Glutamatergic neuron (in vitro differentiated cells): ENCODE data around the gene PTPRN2. TPM values are rescaled to one million over a fixed set of nuclear protein-coding genes. Genes with fewer than 3 reads are reported as not detected.

ENCODE experiments used
- DNase-seq: peaks from one replicate; pipeline ENCODE4 v3.0.0; 2022
- H3K27ac Mint-ChIP-seq: one replicate; pipeline ENCODE4 v1.8.0; 2020; ENCODE audit warnings: mild to moderate bottlenecking, mixed read lengths, inconsistent platforms; ENCODE audit not compliant: unreplicated experiment
- H3K27me3 Mint-ChIP-seq: one replicate; pipeline ENCODE4 v1.8.0; 2020; ENCODE audit warnings: mild to moderate bottlenecking, moderate library complexity, mixed read lengths, inconsistent platforms; ENCODE audit not compliant: unreplicated experiment
- H3K36me3 Mint-ChIP-seq: one replicate; pipeline ENCODE4 v1.8.0; 2020; ENCODE audit warnings: mild to moderate bottlenecking, mixed read lengths, inconsistent platforms; ENCODE audit not compliant: unreplicated experiment
- H3K4me1 Mint-ChIP-seq: one replicate; pipeline ENCODE4 v1.8.0; 2020; ENCODE audit warnings: mild to moderate bottlenecking, low read depth, mixed read lengths, inconsistent platforms; ENCODE audit not compliant: unreplicated experiment
- H3K4me3 Mint-ChIP-seq: one replicate; pipeline ENCODE4 v1.8.0; 2020; ENCODE audit warnings: mild to moderate bottlenecking, mixed read lengths, inconsistent platforms; ENCODE audit not compliant: unreplicated experiment
- H3K9me3 Mint-ChIP-seq: one replicate; pipeline ENCODE4 v1.8.0; 2020; ENCODE audit warnings: mild to moderate bottlenecking, moderate library complexity, mixed read lengths, inconsistent platforms; ENCODE audit not compliant: unreplicated experiment
- total RNA-seq: library from RNA; stranded (reverse); fragmentation: NEBNext Ultra II Directional; extraction: Animal tissue kit (Norgen Biotek cat#: 25700); gene quantifications from one replicate; pipeline ENCODE4 v1.2.1, GENCODE V29; 2021; ENCODE audit not compliant: unreplicated experiment
- TF ChIP-seq, protein P1 (sequence below): fragments of 200-600 bp; sonication (generic); IDR thresholded peaks from one replicate; pipeline ENCODE4 v1.5.0; 2021; ENCODE audit not compliant: partially characterized antibody, unreplicated experiment

Gene PTPRN2
- total RNA-seq, 1 donor from 2014 or later = 49.0 TPM

DNA sequence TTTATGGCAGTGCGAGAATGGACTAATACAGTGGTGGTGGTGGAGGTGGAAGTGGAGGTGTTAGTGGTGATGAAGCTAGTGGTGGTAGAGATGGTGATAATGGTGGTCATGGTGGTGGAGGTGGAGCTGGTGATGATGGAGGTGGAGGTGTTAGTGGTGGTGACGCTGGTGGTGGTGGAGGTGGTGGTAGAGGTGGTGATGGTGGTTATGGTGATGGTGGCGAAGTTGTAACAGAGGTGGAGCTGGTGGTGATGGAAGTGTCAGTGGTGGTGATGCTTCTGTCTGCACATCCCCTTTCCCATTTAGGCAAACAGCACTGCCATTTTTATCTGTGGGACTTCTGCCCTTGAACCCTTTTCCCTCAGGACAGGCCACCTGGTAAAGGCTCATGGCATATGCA, 7.4 kb upstream of the PTPRN2 start:
- Mint-ChIP-seq H3K4me1 (no peaks in the 10 kb centered on the region), H3K36me3 (no peaks in the 10 kb centered on the region), H3K9me3 (peaks cover 2% of the 10 kb centered on the region), H3K27ac (no peak overlapping the region), H3K27me3 (peaks cover 10% of the 10 kb centered on the region), H3K4me3 (no peak overlapping the region)
- no peak for DNase-seq
- TF ChIP-seq, protein P1, sequence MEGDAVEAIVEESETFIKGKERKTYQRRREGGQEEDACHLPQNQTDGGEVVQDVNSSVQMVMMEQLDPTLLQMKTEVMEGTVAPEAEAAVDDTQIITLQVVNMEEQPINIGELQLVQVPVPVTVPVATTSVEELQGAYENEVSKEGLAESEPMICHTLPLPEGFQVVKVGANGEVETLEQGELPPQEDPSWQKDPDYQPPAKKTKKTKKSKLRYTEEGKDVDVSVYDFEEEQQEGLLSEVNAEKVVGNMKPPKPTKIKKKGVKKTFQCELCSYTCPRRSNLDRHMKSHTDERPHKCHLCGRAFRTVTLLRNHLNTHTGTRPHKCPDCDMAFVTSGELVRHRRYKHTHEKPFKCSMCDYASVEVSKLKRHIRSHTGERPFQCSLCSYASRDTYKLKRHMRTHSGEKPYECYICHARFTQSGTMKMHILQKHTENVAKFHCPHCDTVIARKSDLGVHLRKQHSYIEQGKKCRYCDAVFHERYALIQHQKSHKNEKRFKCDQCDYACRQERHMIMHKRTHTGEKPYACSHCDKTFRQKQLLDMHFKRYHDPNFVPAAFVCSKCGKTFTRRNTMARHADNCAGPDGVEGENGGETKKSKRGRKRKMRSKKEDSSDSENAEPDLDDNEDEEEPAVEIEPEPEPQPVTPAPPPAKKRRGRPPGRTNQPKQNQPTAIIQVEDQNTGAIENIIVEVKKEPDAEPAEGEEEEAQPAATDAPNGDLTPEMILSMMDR = no peak

DNA sequence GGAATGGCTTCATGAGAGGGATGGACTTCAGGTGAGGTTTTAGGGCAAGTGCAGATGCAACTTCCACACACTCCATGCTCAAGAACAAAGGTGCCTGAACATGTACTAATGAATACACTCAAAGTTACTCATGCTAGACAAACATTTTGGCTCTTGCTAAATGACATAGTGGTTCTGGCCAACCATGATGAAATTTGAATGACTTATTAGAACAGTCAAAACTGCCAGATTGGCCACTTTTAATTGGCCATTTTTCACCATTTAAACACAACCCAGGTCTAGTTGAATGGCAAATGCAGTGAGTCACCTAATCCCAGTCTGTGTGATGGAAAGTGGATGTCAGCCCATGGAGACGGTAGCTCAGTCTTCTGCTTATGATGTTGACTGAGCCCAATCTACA, 4.9 kb upstream of the PTPRN2 start:
- no peak for DNase-seq
- H3K9me3 Mint-ChIP-seq = peaks cover 2% of the 10 kb centered on the region

DNA sequence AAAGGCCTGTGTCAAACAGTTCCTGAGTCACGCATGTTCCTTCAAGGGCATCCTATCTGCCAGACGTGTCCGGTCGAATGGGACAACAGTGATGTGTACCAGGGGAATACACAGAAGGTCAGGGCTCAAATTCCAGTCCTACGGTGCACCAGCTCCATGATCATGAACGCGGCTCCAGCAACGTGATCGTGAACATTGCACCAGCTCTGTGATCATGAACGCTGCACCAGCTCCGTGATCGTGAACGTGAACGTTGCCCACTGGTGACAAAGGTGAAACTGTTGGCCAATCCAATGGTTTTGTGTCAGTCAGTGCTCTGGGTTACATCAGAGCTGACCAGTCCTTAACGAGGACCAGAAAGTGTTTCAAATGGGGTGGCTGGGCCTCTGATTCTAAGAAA, 4.3 kb upstream of the PTPRN2 start:
- H3K27ac Mint-ChIP-seq = no peak overlapping the region
- DNase-seq = no peak
- no peaks in the 10 kb centered on the region for H3K36me3 Mint-ChIP-seq
- TF ChIP-seq, protein P1 = no peak
- H3K27me3 Mint-ChIP-seq = peaks cover 19% of the 10 kb centered on the region
- H3K4me3 Mint-ChIP-seq = no peak overlapping the region
- no peaks in the 10 kb centered on the region for H3K4me1 Mint-ChIP-seq
- peaks cover 2% of the 10 kb centered on the region for H3K9me3 Mint-ChIP-seq

More for the DNA sequence above, 4.9 kb upstream of the PTPRN2 start:
- TF ChIP-seq, protein P1 = no peak
- no peak overlapping the region for H3K27ac Mint-ChIP-seq
- H3K27me3 Mint-ChIP-seq = peaks cover 19% of the 10 kb centered on the region
- H3K4me3 Mint-ChIP-seq = no peak overlapping the region
- H3K36me3 Mint-ChIP-seq = no peaks in the 10 kb centered on the region
- H3K4me1 Mint-ChIP-seq = no peaks in the 10 kb centered on the region

DNA sequence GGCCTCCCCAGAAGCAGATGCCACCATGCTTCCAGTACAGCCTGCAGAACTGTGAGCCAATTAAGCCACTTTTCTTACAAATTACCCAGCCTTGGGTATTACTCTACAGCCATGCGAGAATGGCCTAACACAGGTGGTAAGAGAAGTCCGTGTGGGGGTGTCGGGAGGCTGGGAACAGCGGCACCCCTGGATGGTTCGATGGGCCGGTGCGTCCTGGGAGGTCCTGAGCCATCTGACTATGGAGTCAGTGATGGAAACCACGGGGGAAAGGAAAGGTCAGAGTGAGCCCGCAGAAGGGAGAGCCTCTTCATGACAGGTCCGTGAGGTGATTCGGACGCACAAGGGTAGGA, 2.5 kb upstream of the PTPRN2 start:
- no peaks in the 10 kb centered on the region for H3K4me1 Mint-ChIP-seq
- H3K9me3 Mint-ChIP-seq = peaks cover 5% of the 10 kb centered on the region
- H3K27ac Mint-ChIP-seq = no peak overlapping the region
- no peaks in the 10 kb centered on the region for H3K36me3 Mint-ChIP-seq
- peaks cover 25% of the 10 kb centered on the region for H3K27me3 Mint-ChIP-seq
- H3K4me3 Mint-ChIP-seq = no peak overlapping the region
- TF ChIP-seq, protein P1 = no peak
- no peak for DNase-seq

DNA sequence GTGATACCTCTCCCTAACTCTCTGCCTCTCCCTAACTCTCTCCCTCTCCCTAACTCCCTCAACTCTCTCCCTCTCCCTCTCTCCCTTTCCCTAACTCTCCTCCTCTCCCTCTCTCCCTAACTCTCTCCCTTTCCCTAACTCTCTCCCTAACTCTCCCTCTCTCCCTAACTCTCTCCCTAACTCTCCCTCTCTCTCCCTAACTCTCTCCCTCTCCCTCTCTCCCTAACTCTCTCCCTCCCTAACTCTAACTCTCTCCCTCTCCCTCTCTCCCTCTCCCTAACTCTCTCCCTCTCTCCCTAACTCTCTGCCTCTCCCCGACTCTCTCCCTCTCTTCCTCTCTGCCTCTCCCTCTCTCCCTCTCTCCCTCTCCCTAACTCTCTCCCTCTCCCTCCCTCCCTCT, 2.0 kb upstream of the PTPRN2 start:
- Mint-ChIP-seq H3K36me3 (no peaks in the 10 kb centered on the region), H3K9me3 (peaks cover 5% of the 10 kb centered on the region), H3K4me1 (peaks cover under 1% of the 10 kb centered on the region), H3K4me3 (no peak overlapping the region), H3K27me3 (peaks cover 25% of the 10 kb centered on the region), H3K27ac (no peak overlapping the region)
- DNase-seq = no peak
- TF ChIP-seq, protein P1 = no peak
